HG02678 (cell line): ENCODE data around the gene PPID.
"Not testable (repeated sequence)": the region's sequence is repeated elsewhere in the genome, so short reads cannot be mapped to it uniquely, and the experiment has no call there.

Experiments used
- ATAC-seq: cut with Tn5 transposase; IDR thresholded peaks from one replicate; pipeline ENCODE4 v1.9.1; 2021; ENCODE audit warnings: mild to moderate bottlenecking, moderate library complexity; ENCODE audit not compliant: unreplicated experiment

Gene PPID

GRCh38 chr4:158722917-158723793 lies at the start of gene PPID:
Gene PPID (minus strand): TSS chr4:158723396. CDS start chr4:158723288, 108 bp downstream.
- ATAC-seq: peak; percentile 98

- ATAC-seq: no peak
Observed at GRCh38 chr4:158771776-158772175, 48.6 kb upstream of the PPID start.

GRCh38 chr4:158770671-158771070 lies 47.5 kb upstream of the PPID start:
- no peak for ATAC-seq

- peak; percentile 31 for ATAC-seq
Observed at GRCh38 chr4:158769175-158769921, 46.2 kb upstream of the PPID start.

- ATAC-seq: peak; percentile 88
Observed at GRCh38 chr4:158768555-158769174, 45.5 kb upstream of the PPID start, which contains the start of gene FNIP2. Gene FNIP2 (plus strand): TSS chr4:158769026. CDS start chr4:158769213, 187 bp downstream.

- no peak for ATAC-seq
Observed at GRCh38 chr4:158767451-158767850, 44.3 kb upstream of the PPID start.

- ATAC-seq: no peak
Observed at GRCh38 chr4:158766434-158767044, 43.3 kb upstream of the PPID start.

GRCh38 chr4:158763462-158763861 lies 40.3 kb upstream of the PPID start:
- ATAC-seq: no peak

- ATAC-seq: no peak
Observed at GRCh38 chr4:158762553-158762952, 39.4 kb upstream of the PPID start.

- no peak for ATAC-seq
Observed at GRCh38 chr4:158760866-158761265, 37.7 kb upstream of the PPID start.

GRCh38 chr4:158759539-158759938 lies 36.3 kb upstream of the PPID start:
- not testable (repeated sequence) for ATAC-seq

- ATAC-seq: no peak
Observed at GRCh38 chr4:158758703-158759102, 35.5 kb upstream of the PPID start.

- no peak for ATAC-seq
Observed at GRCh38 chr4:158758142-158758541, 34.9 kb upstream of the PPID start.

- no peak for ATAC-seq
Observed at GRCh38 chr4:158756588-158756987, 33.4 kb upstream of the PPID start.

GRCh38 chr4:158755819-158756218 lies 32.6 kb upstream of the PPID start:
- not testable (repeated sequence) for ATAC-seq

GRCh38 chr4:158754385-158755180 lies 31.4 kb upstream of the PPID start:
- no peak for ATAC-seq

GRCh38 chr4:158750379-158750778 lies 27.2 kb upstream of the PPID start:
- no peak for ATAC-seq

GRCh38 chr4:158746537-158746936 lies 23.3 kb upstream of the PPID start:
- not testable (repeated sequence) for ATAC-seq

GRCh38 chr4:158741326-158742021 lies 18.3 kb upstream of the PPID start:
- ATAC-seq: no peak

- ATAC-seq: no peak
Observed at GRCh38 chr4:158739600-158739999, 16.4 kb upstream of the PPID start.
